AG09319 (cell line): Measurements from ENCODE around the gene TAS1R3.

Experiments
- DNase-seq: peaks from one replicate; pipeline ENCODE4 v3.0.0-alpha.2; 2010; ENCODE audit warnings: low read depth; ENCODE audit errors: extremely low read depth
- CTCF ChIP-seq: IDR thresholded peaks from 2 replicates; pipeline ENCODE4 v1.5.1; 2011; ENCODE audit warnings: low read depth, mild to moderate bottlenecking, inconsistent platforms, low read length, moderate library complexity

TAS1R3 gene

GRCh38 chr1:1340791-1341548 lies 9.9 kb downstream of the TAS1R3 start:
- no peak for TF ChIP-seq CTCF
- no peak for DNase-seq

- no peak for DNase-seq
- TF ChIP-seq CTCF = no peak
Observed at GRCh38 chr1:1341549-1342021, 10.5 kb downstream of the TAS1R3 start.

GRCh38 chr1:1342061-1342562 lies 11.0 kb downstream of the TAS1R3 start:
- no peak for TF ChIP-seq CTCF
- no peak for DNase-seq

GRCh38 chr1:1342584-1343115 lies 11.6 kb downstream of the TAS1R3 start:
- no peak for DNase-seq
- TF ChIP-seq CTCF = no peak

GRCh38 chr1:1343811-1344421 lies 12.8 kb downstream of the TAS1R3 start:
- no peak for TF ChIP-seq CTCF
- DNase-seq = no peak

- no peak for DNase-seq
- peak; percentile 32 for TF ChIP-seq CTCF
Observed at GRCh38 chr1:1344655-1345361, 13.7 kb downstream of the TAS1R3 start.
